Mononuclear cell (primary cell): ENCODE data around the gene TSEN34. TPM values are rescaled to one million over a fixed set of nuclear protein-coding genes. Genes with fewer than 3 reads are reported as not detected.
"Not testable (repeated sequence)": the region's sequence is repeated elsewhere in the genome, so short reads cannot be mapped to it uniquely, and the experiment has no call there.

Source experiments
- H3K27me3 ChIP-seq: 2 replicates; pipeline ENCODE4 v1.6.0; 2011; ENCODE audit warnings: low read length, control low read depth; ENCODE audit not compliant: insufficient read depth
- H3K4me1 ChIP-seq: 2 replicates; pipeline ENCODE4 v1.5.1; 2011; ENCODE audit warnings: mild to moderate bottlenecking, low read length, control low read depth; ENCODE audit not compliant: insufficient read depth
- H3K4me3 ChIP-seq: 2 replicates; pipeline ENCODE4 v1.5.1; 2011; ENCODE audit warnings: mild to moderate bottlenecking, low read length, moderate library complexity
- H3K9me3 ChIP-seq: 2 replicates; pipeline ENCODE4 v1.5.1; 2011; ENCODE audit warnings: low read depth, mild to moderate bottlenecking, control low read depth, low read length
- total RNA-seq: library from RNA; depleted of rRNA; stranded (reverse); fragments of >200 nt; gene quantifications from one replicate; pipeline ENCODE4 v1.2.3, GENCODE V29; 2012

The TSEN34 gene
- total RNA-seq, 1 donor = 15.5 TPM

- H3K4me1 ChIP-seq = peaks cover 37% of the 10 kb centered on the region
- H3K4me3 ChIP-seq = peak overlapping the region; percentile 78
- no peaks in the 10 kb centered on the region for H3K27me3 ChIP-seq
- H3K9me3 ChIP-seq = no peaks in the 10 kb centered on the region
Observed at GRCh38 chr19:54189735-54190502, 1.2 kb upstream of the TSEN34 start.

GRCh38 chr19:54190503-54191010 lies 551 bp upstream of the TSEN34 start:
- peaks cover 37% of the 10 kb centered on the region for H3K4me1 ChIP-seq
- H3K27me3 ChIP-seq = no peaks in the 10 kb centered on the region
- H3K4me3 ChIP-seq = peak overlapping the region; percentile 78
- no peaks in the 10 kb centered on the region for H3K9me3 ChIP-seq

- H3K4me3 ChIP-seq = peak overlapping the region; percentile 78
- H3K27me3 ChIP-seq = no peaks in the 10 kb centered on the region
- peaks cover 35% of the 10 kb centered on the region for H3K4me1 ChIP-seq
- no peaks in the 10 kb centered on the region for H3K9me3 ChIP-seq
Observed at GRCh38 chr19:54191811-54192453, 824 bp downstream of the TSEN34 start.

GRCh38 chr19:54193011-54193410 lies 1.9 kb downstream of the TSEN34 start:
- Histone ChIP-seq H3K4me1 (peaks cover 25% of the 10 kb centered on the region), H3K9me3 (no peaks in the 10 kb centered on the region), H3K27me3 (no peaks in the 10 kb centered on the region), H3K4me3 (no peak overlapping the region)

GRCh38 chr19:54194463-54194862 lies 3.4 kb downstream of the TSEN34 start:
- peaks cover 18% of the 10 kb centered on the region for H3K4me1 ChIP-seq
- not testable (repeated sequence) for H3K27me3 ChIP-seq, H3K9me3 ChIP-seq, H3K4me3 ChIP-seq

- no peaks in the 10 kb centered on the region for H3K9me3 ChIP-seq
- H3K4me1 ChIP-seq = peaks cover 29% of the 10 kb centered on the region
- H3K27me3 ChIP-seq = no peaks in the 10 kb centered on the region
- H3K4me3 ChIP-seq = no peak overlapping the region
Observed at GRCh38 chr19:54196536-54196935, 5.4 kb downstream of the TSEN34 start.

GRCh38 chr19:54197121-54197520 lies 6.0 kb downstream of the TSEN34 start:
- no peaks in the 10 kb centered on the region for H3K9me3 ChIP-seq
- no peak overlapping the region for H3K4me3 ChIP-seq
- no peaks in the 10 kb centered on the region for H3K27me3 ChIP-seq
- peaks cover 29% of the 10 kb centered on the region for H3K4me1 ChIP-seq

GRCh38 chr19:54199401-54199800 lies 8.3 kb downstream of the TSEN34 start:
- Histone ChIP-seq H3K9me3 (no peaks in the 10 kb centered on the region), H3K4me3 (no peak overlapping the region), H3K4me1 (peaks cover 43% of the 10 kb centered on the region), H3K27me3 (no peaks in the 10 kb centered on the region)

GRCh38 chr19:54201172-54201701 lies 10.1 kb downstream of the TSEN34 start:
- Histone ChIP-seq H3K4me3 (peak overlapping the region; percentile 59), H3K4me1 (peaks cover 61% of the 10 kb centered on the region), H3K27me3 (no peaks in the 10 kb centered on the region), H3K9me3 (no peaks in the 10 kb centered on the region)

GRCh38 chr19:54201980-54202379 lies 10.9 kb downstream of the TSEN34 start:
- Histone ChIP-seq H3K27me3 (no peaks in the 10 kb centered on the region), H3K9me3 (no peaks in the 10 kb centered on the region), H3K4me1 (peaks cover 69% of the 10 kb centered on the region), H3K4me3 (peak overlapping the region; percentile 59)

GRCh38 chr19:54203151-54203611 lies 12.1 kb downstream of the TSEN34 start:
- Histone ChIP-seq H3K4me1 (peaks cover 81% of the 10 kb centered on the region), H3K27me3 (no peaks in the 10 kb centered on the region), H3K4me3 (peak overlapping the region; percentile 59), H3K9me3 (no peaks in the 10 kb centered on the region)

- Histone ChIP-seq H3K4me3 (no peak overlapping the region), H3K27me3 (no peaks in the 10 kb centered on the region), H3K9me3 (no peaks in the 10 kb centered on the region), H3K4me1 (peaks cover 91% of the 10 kb centered on the region)
Observed at GRCh38 chr19:54204767-54205468, 13.8 kb downstream of the TSEN34 start.

- H3K4me3 ChIP-seq = peak overlapping the region; percentile 23
- peaks cover 100% of the 10 kb centered on the region for H3K4me1 ChIP-seq
- H3K27me3 ChIP-seq = no peaks in the 10 kb centered on the region
- H3K9me3 ChIP-seq = no peaks in the 10 kb centered on the region
Observed at GRCh38 chr19:54206030-54206830, 15.1 kb downstream of the TSEN34 start.

- no peaks in the 10 kb centered on the region for H3K27me3 ChIP-seq
- no peaks in the 10 kb centered on the region for H3K9me3 ChIP-seq
- peak overlapping the region; percentile 23 for H3K4me3 ChIP-seq
- peaks cover 100% of the 10 kb centered on the region for H3K4me1 ChIP-seq
Observed at GRCh38 chr19:54206831-54207177, 15.7 kb downstream of the TSEN34 start.
